GM21528 (cell line): Measurements from ENCODE around the gene NXN.
"Not testable (repeated sequence)": the region's sequence is repeated elsewhere in the genome, so short reads cannot be mapped to it uniquely, and the experiment has no call there.

Experiments used
- ATAC-seq: cut with Tn5 transposase; IDR thresholded peaks from one replicate; pipeline ENCODE4 v1.9.1; 2021; ENCODE audit warnings: mild to moderate bottlenecking, moderate library complexity; ENCODE audit not compliant: unreplicated experiment, low FRiP score

Gene NXN

GRCh38 chr17:897970-898619, 81.5 kb downstream of the NXN start:
- no peak for ATAC-seq

GRCh38 chr17:896953-897661, 82.5 kb downstream of the NXN start:
- ATAC-seq: no peak

GRCh38 chr17:896454-896853, 83.1 kb downstream of the NXN start:
- ATAC-seq: no peak

- no peak for ATAC-seq
Measured at GRCh38 chr17:892958-893357, 86.6 kb downstream of the NXN start.

DNA sequence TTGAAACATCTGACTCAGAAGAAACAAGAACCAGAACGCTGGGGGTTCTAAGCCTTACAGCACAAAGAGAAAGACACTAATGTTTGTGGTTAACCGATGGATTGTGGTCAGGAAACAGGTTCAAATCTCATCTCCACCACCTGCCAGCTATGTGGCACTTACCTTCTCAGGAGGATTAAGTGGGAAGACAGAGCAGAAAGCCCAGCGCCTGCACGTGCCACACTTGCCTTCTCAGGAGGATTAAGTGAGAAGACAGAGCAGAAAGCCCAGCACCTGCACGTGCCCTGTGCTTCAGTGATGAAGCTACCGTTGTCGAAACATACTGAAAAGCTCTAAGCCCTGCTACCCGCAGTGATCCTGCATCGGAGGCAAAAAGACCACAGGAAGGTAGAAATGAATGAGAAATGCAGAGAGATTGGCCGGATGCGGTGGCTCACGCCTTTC, 90.6 kb downstream of the NXN start:
- no peak for ATAC-seq

GRCh38 chr17:887551-888209, 91.9 kb downstream of the NXN start:
- ATAC-seq: no peak

DNA sequence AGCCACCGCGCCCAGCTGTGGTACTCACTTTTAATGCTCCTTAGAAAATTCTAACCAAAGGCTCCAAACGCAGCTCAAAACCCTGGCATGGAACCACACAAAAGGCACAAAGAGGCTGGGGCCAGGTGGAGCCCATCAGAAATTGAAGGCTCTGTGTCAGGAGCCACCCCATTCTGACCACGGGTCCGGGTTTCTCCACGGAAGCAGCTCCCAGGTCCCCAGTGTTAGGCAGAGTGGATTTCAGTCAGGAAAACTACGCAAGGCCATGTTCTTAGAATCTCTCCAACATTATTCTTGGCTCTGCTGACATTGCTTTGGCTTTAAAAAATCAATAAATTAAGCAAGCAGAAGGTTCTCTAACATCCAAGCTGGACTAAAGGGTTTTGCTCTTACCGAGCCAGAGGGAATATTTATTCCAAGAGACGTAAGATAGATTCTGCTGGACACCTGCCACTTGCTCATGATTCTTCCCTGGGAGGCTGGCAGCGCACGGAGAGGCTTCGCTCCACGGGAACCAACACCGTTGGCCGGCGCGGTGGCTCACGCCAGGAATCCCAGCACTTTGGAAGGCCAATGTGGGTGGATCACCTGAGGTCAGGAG, 93.5 kb downstream of the NXN start:
- no peak for ATAC-seq

DNA sequence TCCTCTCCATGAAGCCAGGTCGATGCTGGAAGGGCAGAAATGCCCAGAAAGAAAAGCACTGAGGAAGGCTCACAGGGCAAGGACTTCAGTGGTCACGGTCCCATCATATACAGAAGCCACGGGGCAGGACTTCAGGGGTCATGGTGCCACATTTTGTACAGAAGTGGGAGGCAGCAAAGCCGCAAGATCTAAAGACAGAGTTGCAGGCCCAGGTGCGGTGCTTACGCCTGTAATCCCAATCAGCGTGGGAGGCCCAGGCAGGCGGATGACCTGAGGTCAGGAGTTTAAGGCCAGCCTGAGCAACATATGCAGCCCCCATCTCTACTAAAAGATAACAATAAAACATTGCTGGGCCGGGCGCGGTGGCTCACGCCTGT, 96.0 kb downstream of the NXN start:
- no peak for ATAC-seq

- no peak for ATAC-seq
Measured at GRCh38 chr17:882827-883585, 96.6 kb downstream of the NXN start.

DNA sequence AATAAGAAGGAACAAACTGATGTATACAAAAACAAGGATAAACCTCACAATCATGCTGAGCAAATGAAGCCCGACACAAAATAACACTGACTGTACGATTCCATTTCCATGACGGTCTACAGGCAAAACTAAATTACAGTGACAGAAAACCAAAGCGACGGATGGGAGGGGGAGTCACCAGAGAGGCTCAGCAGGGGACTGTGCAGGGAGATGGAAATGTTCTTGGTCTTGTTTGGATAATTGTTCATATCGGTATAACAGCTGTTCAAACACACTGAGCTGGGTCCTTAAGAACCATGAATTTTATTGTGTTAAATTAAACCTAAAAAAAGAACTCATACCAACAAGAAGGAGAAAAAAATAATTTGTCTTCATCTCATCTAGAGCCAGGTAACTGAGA, 97.8 kb downstream of the NXN start:
- no peak for ATAC-seq

- no peak for ATAC-seq
Measured at GRCh38 chr17:880443-881269, 98.9 kb downstream of the NXN start.

DNA sequence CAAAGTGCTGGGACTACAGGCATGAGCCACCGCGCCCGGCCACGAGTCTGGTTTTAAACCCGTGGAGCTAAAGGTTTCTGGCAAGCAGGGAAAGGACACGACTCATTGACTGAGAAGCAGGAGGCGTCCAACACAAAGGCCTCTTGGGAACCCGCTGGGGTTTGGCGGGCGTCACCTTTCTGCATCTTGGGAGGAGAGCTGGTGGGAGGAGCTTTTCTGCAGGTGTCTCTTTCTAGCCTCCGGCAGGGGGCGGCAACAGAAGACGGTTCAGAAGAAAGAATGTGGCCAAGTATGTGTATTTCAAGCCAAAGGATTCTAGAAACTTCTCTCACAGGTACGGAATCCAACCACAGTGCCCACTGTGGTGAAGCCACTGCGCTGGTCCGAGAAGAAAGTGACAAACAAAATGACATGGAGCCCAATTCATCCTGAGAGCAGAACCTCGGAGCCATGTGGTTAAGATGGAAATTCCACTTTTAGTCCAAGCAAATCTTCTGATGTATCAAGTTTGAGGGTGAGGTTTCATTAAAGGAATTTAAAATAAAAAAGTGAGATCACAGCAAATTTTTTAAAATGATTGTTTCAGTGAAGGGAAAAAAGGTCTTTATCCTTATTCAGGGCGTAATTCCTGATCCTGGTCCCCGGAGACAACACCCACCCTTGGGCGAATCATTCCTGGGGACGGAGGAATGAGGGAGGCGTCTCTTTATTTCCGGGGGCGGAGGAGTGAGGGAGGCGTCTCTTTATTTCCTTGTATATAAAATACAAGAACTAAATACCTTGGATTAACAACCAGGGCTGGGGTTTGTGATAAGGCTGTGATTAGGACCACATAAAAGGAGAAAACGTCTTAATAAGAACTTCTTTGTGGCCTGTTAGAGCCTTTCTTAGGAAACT, 99.8 kb downstream of the NXN start:
- no peak for ATAC-seq

GRCh38 chr17:877630-878029, 101.9 kb downstream of the NXN start:
- no peak for ATAC-seq

DNA sequence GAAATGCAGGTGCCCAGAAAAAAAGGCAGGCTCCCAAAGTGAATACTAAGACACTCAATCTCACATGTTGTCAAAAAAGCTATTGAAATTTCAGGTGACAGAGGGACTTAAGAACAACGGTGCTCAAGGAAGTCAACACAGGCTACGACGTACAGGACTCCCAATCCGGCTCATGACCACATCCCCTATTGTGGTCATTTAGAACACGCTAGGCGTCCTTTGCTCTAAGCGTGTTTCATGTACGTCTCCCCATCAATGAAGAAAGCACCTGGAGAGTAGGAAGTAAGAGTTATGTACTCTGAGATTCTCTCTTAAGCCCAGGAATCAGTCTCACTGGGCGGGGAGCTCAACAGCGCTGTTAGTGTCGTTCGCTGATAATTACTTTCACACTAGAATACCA, 103.3 kb downstream of the NXN start:
- ATAC-seq: no peak

DNA sequence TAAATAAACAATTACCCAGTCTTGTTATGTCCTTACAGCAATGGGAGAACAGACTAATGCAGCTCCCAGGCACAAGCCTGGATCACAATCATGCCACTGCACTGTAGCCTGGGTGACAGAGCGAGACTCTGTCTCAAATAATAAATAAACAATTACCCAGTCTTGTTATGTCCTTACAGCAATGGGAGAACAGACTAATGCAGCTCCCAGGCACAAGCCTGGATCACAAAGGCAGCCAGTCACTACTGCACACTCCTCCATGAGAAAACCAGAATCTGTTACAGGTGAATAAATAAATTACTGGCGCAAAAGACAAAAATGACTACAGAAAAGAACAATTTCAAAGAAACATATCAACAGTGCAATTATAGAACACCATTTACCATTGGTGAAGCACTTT, 105.0 kb downstream of the NXN start:
- not testable (repeated sequence) for ATAC-seq

DNA sequence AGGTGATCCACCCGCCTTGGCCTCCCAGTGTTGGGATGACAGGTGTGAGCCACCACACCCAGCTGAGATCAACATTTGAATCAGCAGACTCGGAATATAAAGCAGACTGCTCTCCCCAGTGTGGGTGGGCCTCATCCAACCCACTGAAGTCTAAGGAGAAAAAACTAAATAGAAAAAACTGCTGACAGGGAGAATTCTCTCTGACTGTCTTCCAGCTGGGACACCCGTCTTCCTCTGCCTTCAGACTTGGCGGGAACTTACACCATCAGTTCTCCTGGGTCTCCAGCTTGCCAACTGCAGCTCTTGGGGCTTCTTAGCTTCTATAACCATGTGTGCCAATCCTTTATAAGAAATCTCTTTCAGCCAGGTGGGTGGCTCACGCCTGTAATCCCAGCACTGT, 106.7 kb downstream of the NXN start:
- ATAC-seq: no peak

GRCh38 chr17:871751-872519, 107.6 kb downstream of the NXN start:
- no peak for ATAC-seq
